HG03108 (cell line): ENCODE data around the gene EXOC8.

Source experiments
- ATAC-seq: cut with Tn5 transposase; IDR thresholded peaks from one replicate; pipeline ENCODE4 v1.9.1; 2021; ENCODE audit warnings: moderate library complexity; ENCODE audit not compliant: unreplicated experiment

Gene EXOC8

GRCh38 chr1:231318015-231318355 is 19.7 kb downstream of the EXOC8 start:
- ATAC-seq, result no peak

GRCh38 chr1:231317306-231318014 is 20.2 kb downstream of the EXOC8 start:
- ATAC-seq, result no peak

- no peak for ATAC-seq
These were observed 21.8 kb downstream of the EXOC8 start for GRCh38 chr1:231315887-231316286.

- no peak for ATAC-seq
These were observed 24.0 kb downstream of the EXOC8 start for GRCh38 chr1:231313661-231314060.

- no peak for ATAC-seq
These were observed 25.2 kb downstream of the EXOC8 start for GRCh38 chr1:231312432-231312788.

GRCh38 chr1:231311720-231312431 is 25.8 kb downstream of the EXOC8 start:
- ATAC-seq, result no peak

- ATAC-seq, result no peak
These were observed 27.2 kb downstream of the EXOC8 start for GRCh38 chr1:231310391-231310934.

GRCh38 chr1:231301990-231302389 is 35.7 kb downstream of the EXOC8 start:
- ATAC-seq, result no peak

- ATAC-seq, result no peak
These were observed 41.7 kb downstream of the EXOC8 start for GRCh38 chr1:231295938-231296337.

GRCh38 chr1:231286603-231287002 is 51.0 kb downstream of the EXOC8 start:
- no peak for ATAC-seq

- ATAC-seq, result no peak
These were observed 53.2 kb downstream of the EXOC8 start for GRCh38 chr1:231284441-231284840.
